Ovary (tissue), 9 donors: ENCODE measurements around the gene OGFRL1. TPM values are rescaled to one million over a fixed set of nuclear protein-coding genes. Genes with fewer than 3 reads are reported as not detected.

Experiments
- DNase-seq, 5 donors: peaks; one replicate each; pipeline ENCODE4 v3.0.0-alpha.2; 2019 to 2020
- H3K27ac ChIP-seq, 2 donors: fragments of 200-600 bp; one replicate each; pipeline versions ENCODE4 v1.5.1 to v1.8.0; 2019 to 2022
- H3K27me3 ChIP-seq: fragments of 200-600 bp; one replicate; pipeline ENCODE4 v1.8.0; 2022
- H3K36me3 ChIP-seq: fragments of 200-600 bp; sonication (generic); one replicate; pipeline ENCODE4 v1.5.1; 2019
- H3K4me1 ChIP-seq: one replicate; pipeline ENCODE4 v1.8.1; 2013; ENCODE audit warnings: mild to moderate bottlenecking, moderate library complexity; ENCODE audit not compliant: insufficient read depth
- H3K4me3 ChIP-seq: fragments of 200-600 bp; sonication (generic); one replicate; pipeline ENCODE4 v1.5.1; 2017
- H3K9me3 ChIP-seq, 2 donors: fragments of 200-600 bp in 1 of 2; sonication (generic) in 1 of 2; one replicate each; pipeline versions ENCODE4 v1.5.1 to v1.8.1; 2013 to 2019; ENCODE audit warnings: mild to moderate bottlenecking in 1 of 2, moderate library complexity in 1 of 2
- EP300 ChIP-seq: sonication (generic); formaldehyde crosslinking; IDR thresholded peaks from one replicate; pipeline ENCODE4 v1.6.1; 2017; ENCODE audit warnings: antibody characterized with exemption
- POLR2A ChIP-seq: fragments of 450-650 bp; IDR thresholded peaks from one replicate; pipeline ENCODE4 v1.6.1; 2017; ENCODE audit warnings: antibody characterized with exemption, mild to moderate bottlenecking, moderate library complexity
- WGBS, 3 donors: extraction: QIAGEN DNeasy Blood & Tissue Kit in 1 of 3; methylation state at CpG; one replicate each; pipeline versions ENCODE4 v1.1.5 to v1.1.7; 2013 to 2017; 5-methylcytosine and 5-hydroxymethylcytosine counted together
- intact Hi-C, 4 donors: fragments of 100-400 bp; cut with DNase I; formaldehyde crosslinking; loops; one replicate each; pipeline versions ENCODE4 v1.11.0 to v1.15.1; 2022 to 2023
- polyA plus RNA-seq, 2 donors: library from polyadenylated mRNA; stranded (reverse); fragments of 200-250 nt in 1 of 2; fragments of 350-450 nt in 1 of 2; fragmentation: Illumina TruSeq in 1 of 2; extraction: RNeasy Lipid Tissue Mini Kit (QIAGEN cat#74804) in 1 of 2; gene quantifications; one replicate each; pipeline ENCODE4 v1.2.3, GENCODE V29; 2013 to 2014
- total RNA-seq, 7 donors: library from RNA; depleted of rRNA in 2 of 7; stranded (reverse); fragments of >200 nt in 2 of 7; fragmentation: NEBNext Ultra II Directional in 3 of 7; extraction: Animal tissue kit (Norgen Biotek cat#: 25700) in 3 of 7; gene quantifications; one replicate each; pipeline versions ENCODE4 v1.1.0 to v1.2.4, GENCODE V29; 2016 to 2023
- TF ChIP-seq, protein P1 (sequence below), 3 donors: fragments of 450-650 bp in 2 of 3; fragments of 200-600 bp in 1 of 3; IDR thresholded peaks; one replicate each; pipeline versions ENCODE4 v1.5.1 to v1.8.0; 2016 to 2022; ENCODE audit warnings: antibody characterized with exemption in 3 of 3, mild to moderate bottlenecking in 1 of 3
- donor health status: DM: no; HTN: no; CAD: no; lungs with moderate emphysema.
- donor health status: DM: no; HTN: no; CAD: no.
- donor health status: Bipolar disorder and iron deficiency.
- donor health status: DM: yes; HTN: yes; CAD: no.
- donor health status: DM: no; HTN: no; CAD: no.
- donor health status: DM: yes; HTN: yes; CAD: no.

OGFRL1 gene
- total and polyA plus RNA-seq, 9 donors: 3.0 to 16.1 (median 9.0) TPM

DNA sequence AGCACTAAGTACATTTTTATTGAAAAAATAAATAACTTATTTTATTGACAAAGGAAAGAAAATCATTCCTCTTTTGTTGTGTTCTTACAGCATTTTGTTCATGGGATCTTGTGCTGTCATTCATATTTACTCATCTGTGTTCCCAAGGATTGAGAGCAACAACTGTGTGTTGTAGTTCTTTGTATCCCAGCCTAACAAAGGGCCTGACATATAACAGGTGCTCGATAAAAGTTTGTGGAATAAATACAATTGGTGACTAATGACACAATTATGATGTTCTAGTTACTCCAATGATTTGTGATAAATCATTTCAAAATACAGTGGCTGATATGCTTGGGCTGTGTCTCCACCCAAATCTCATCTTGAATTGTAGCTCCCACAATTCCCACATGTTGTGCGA lies 7.9 kb upstream of the OGFRL1 start:
- WGBS, 3 donors: 94 to 100% (median 98%) methylated on average over 2 of the region's 2 CpGs
- intact Hi-C loops: no loop called here

DNA sequence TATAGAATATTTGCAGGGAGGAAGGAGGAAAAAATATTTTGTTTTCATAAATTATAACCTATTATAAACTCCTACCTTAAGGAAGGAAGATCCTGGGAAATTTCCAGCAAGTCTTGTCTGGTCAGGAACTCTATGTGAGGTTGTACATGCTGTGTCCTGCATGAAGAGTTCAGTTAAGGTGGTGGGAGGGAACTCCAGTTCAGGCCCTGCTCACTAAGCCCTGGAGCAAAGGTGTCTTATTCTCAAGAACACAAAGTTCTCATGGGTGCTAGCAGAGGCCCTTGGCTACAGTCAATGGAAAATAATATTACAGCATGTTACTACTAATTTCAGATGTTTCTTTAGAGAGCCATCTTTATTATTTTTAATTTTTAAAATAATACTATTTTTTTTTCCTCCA lies 3.8 kb upstream of the OGFRL1 start:
- Histone ChIP-seq H3K4me1 (peaks cover 1% of the 10 kb centered on the region), H3K27me3 (no peaks in the 10 kb centered on the region), H3K9me3 (no peaks in the 10 kb centered on the region), H3K36me3 (no peaks in the 10 kb centered on the region), H3K4me3 (no peak overlapping the region), H3K27ac (no peak overlapping the region)
- no peak for TF ChIP-seq EP300
- TF ChIP-seq, protein P1, sequence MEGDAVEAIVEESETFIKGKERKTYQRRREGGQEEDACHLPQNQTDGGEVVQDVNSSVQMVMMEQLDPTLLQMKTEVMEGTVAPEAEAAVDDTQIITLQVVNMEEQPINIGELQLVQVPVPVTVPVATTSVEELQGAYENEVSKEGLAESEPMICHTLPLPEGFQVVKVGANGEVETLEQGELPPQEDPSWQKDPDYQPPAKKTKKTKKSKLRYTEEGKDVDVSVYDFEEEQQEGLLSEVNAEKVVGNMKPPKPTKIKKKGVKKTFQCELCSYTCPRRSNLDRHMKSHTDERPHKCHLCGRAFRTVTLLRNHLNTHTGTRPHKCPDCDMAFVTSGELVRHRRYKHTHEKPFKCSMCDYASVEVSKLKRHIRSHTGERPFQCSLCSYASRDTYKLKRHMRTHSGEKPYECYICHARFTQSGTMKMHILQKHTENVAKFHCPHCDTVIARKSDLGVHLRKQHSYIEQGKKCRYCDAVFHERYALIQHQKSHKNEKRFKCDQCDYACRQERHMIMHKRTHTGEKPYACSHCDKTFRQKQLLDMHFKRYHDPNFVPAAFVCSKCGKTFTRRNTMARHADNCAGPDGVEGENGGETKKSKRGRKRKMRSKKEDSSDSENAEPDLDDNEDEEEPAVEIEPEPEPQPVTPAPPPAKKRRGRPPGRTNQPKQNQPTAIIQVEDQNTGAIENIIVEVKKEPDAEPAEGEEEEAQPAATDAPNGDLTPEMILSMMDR (IDR thresholded peaks at IDR 0.05): no peak
- TF ChIP-seq POLR2A: no peak
- intact Hi-C loops: no loop called here
- no peak for DNase-seq

More for the DNA sequence above, 7.9 kb upstream of the OGFRL1 start:
- Histone ChIP-seq H3K4me3 (no peak overlapping the region), H3K27ac (no peak overlapping the region), H3K9me3 (no peaks in the 10 kb centered on the region), H3K27me3 (no peaks in the 10 kb centered on the region), H3K4me1 (no peaks in the 10 kb centered on the region), H3K36me3 (no peaks in the 10 kb centered on the region)
- TF ChIP-seq, protein P1 (IDR thresholded peaks at IDR 0.05): no peak
- TF ChIP-seq EP300 (no peak), POLR2A (no peak)
- no peak for DNase-seq

DNA sequence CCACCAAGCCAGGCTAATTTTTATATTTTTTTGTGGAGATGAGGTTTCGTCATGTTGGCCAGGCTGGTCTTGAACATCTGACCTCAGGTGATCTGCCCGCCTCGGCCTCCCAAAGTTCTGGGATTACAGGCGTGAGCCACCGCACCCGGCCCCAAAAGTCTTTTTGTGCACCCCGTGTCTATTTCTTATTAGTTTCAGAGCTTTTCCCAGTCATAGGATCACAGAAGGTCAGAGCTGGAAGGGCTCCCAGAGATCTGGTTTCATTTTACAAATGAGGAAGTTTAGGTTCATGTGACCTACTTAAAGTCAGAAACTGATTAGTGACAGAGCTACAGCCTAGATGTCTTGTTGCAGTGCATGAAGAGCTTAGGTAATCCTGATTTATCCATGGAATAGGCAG lies 1.6 kb upstream of the OGFRL1 start:
- 84 to 87% (median 86%) methylated on average over 7 of the region's 7 CpGs for WGBS, 3 donors
- DNase-seq: no peak
- Histone ChIP-seq H3K27ac (no peak overlapping the region), H3K36me3 (no peaks in the 10 kb centered on the region), H3K27me3 (no peaks in the 10 kb centered on the region), H3K9me3 (no peaks in the 10 kb centered on the region), H3K4me3 (no peak overlapping the region), H3K4me1 (peaks cover 2% of the 10 kb centered on the region)
- TF ChIP-seq EP300 (no peak), POLR2A (no peak)
- intact Hi-C loops: no loop called here

DNA sequence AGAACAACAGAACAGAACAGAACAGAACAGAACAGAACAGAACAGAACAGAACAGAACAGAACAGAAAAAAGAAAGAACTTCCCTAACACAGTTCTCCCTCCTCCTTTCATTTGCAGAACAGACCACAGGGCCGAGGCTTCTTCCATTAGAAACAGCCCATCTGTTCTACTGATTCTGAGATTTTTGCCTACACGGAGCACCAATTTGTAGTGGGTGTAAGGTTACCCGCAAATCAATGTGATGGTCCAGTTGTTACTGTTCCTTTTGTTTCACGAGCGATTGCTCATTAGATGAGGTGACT lies 734 bp upstream of the OGFRL1 start:
- Histone ChIP-seq H3K27ac (peak overlapping the region in 1 of 2 donors; percentile 59), H3K4me3 (peak overlapping the region; percentile 63), H3K27me3 (no peaks in the 10 kb centered on the region), H3K4me1 (peaks cover 2% of the 10 kb centered on the region), H3K36me3 (no peaks in the 10 kb centered on the region), H3K9me3 (no peaks in the 10 kb centered on the region)
- no peak for TF ChIP-seq POLR2A
- TF ChIP-seq, protein P1 (IDR thresholded peaks at IDR 0.05): no peak
- TF ChIP-seq EP300: no peak
- 10 to 25% (median 15%) methylated on average over 5 of the region's 5 CpGs for WGBS, 3 donors
- no peak for DNase-seq
- intact Hi-C loops: no loop called here

DNA sequence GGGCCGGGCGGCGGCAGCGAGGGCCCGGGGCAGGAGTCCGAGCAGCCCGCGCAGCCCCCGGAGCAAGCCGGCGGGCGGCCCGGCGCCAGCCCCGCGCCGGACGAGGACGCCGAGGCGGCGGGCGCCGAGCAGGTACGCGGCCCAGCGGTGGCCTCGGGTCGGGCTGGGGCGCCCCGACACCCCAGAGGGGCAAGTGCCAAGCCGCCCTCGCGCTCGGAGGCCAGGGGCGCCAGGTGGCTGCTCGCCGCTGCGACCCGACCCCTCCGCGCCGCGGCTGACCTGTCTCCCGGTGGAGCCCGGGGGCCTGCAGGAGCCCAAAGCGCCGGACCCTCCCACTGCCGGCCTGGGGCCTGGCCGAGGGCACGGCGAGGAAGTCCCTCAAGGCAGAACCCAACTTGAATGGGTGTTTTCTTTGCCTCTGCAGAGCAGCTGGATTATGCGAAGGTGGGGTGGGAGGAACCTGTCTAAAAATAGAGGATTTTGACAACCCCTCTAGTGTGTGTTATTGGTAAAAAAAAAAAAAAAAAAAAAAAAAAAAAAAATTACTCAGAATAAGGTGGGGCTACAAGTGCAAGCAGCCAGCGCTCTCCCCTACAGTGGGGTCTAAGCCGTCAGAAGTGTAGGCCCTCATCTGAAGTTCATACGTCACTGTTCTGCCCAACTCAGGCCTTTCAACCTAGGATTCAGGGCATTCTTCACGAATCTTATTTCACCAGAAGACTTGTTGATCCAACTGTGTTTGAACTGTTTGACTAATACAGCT lies 609 bp downstream of the OGFRL1 start:
- H3K27me3 ChIP-seq: no peaks in the 10 kb centered on the region
- TF ChIP-seq EP300: no peak
- TF ChIP-seq, protein P1 (IDR thresholded peaks at IDR 0.05): no peak
- TF ChIP-seq POLR2A: no peak
- H3K4me1 ChIP-seq: peaks cover 5% of the 10 kb centered on the region
- peak overlapping the region; percentile 38 to 70 for H3K27ac ChIP-seq
- peak overlapping the region; percentile 63 for H3K4me3 ChIP-seq
- intact Hi-C loops: no loop called here
- WGBS, 3 donors: 4 to 10% (median 6%) methylated on average over 18 to 57 of the region's 57 CpGs
- DNase-seq: peak in 4 of 5 donors; percentile 15 to 59 (median 44)
- H3K9me3 ChIP-seq: no peaks in the 10 kb centered on the region
- H3K36me3 ChIP-seq: no peaks in the 10 kb centered on the region
